ENCODE measurements around the gene IL34. TPM values are rescaled to one million over a fixed set of nuclear protein-coding genes. Genes with fewer than 3 reads are reported as not detected.

The IL34 gene
- polyA plus RNA-seq, 1 of the 3 experiments (the other 2 are of a cell fraction) = 0.18 TPM

DNA sequence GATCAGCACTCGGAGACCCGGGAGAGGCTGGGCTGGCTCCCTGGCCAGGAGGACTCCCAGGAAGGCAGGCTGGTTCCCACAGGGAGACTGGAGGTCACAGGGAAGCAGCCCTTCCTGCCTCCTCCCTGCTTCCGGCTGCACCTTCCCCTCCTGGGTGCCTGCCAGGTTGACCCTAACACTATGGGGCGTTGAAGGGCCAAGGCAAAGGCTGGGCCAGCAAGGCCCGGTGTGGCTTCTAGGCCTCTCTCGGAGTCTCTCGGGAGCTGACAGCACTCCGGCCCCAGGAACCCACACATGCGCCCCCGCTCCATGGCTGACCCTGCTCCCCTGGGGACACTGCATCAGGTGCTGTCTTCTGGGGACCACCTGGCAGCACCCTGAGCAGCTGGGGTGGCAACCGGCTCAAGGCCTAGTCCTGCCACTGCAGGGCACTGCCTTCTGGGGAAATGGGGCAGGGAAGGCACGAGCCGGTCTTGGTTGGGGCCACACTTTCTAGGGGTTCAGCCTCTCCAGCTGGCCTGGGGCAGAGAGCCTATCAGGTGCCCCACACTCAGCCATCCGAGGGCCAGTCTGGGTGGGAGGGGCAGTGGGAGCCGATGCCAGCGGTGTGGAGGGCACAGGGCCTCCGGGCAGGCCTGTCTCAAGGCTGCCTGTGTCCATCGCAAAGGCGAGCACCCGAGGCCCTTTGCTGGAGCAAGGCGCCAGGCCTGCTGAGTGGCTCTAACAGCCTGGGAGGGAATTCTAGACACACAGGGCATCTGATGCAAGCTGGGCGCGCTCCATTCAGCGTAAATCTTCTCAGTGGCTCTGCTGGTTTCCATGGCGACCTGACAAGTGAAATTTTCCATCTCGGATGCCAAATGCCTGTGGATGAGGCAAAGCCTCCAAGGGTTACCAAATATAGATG lies 45.1 kb downstream of the IL34 start:
- WGBS (ENCODE audit: low lambda C conversion rate) = 48% methylated on average over 8 of the region's 26 CpGs
- Histone ChIP-seq H3K36me3 (replicated peaks in 1 of 2; ENCODE audit: control insufficient read depth in 1 of 2, insufficient read depth in 2 of 2, low read length in 1 of 2) (no peaks in the 10 kb centered on the region), H3K4me3 (ENCODE audit: low read depth in 2 of 2, low read length in 1 of 2) (no peak overlapping the region), H3K4me2 (peak overlapping the region; percentile 74; the same call in 1 of the 2 replicates), H3F3A (replicated peaks; ENCODE audit: insufficient read depth) (peaks cover 12% of the 10 kb centered on the region), H3K9ac (peak overlapping the region; percentile 81), H2AFZ (ENCODE audit: low read depth) (no peak overlapping the region; the same call in 1 of the 2 replicates), H3K79me2 (ENCODE audit: insufficient read depth) (no peaks in the 10 kb centered on the region), H3K9me2 (no peaks in the 10 kb centered on the region), H3K4me1 (ENCODE audit: control insufficient read depth in 1 of 2, insufficient read depth in 2 of 2, low read depth in 1 of 2, low read length in 1 of 2) (peaks cover 70 to 100% of the 10 kb centered on the region in 2 experiments), H3K9me3 (no peaks in the 10 kb centered on the region), H3K27me3 (ENCODE audit: insufficient read depth) (no peaks in the 10 kb centered on the region), H3K27ac (ENCODE audit: low read depth in 2 of 2, low read length in 1 of 2) (peak overlapping the region; percentile 88 to 98), H4K20me1 (ENCODE audit: insufficient read depth) (no peaks in the 10 kb centered on the region)
- POLR2A ChIA-PET = interaction anchor here (0.7 to 1.6 kb wide), 3 partner anchors 12 to 929 kb away, joined by 3 to 4 read pairs (median 4); no protein-coding TSS in a partner anchor
- peak; percentile 86 for DNase-seq
- CTCF ChIA-PET = interaction anchor here (1.0 to 2.4 kb wide), 6 partner anchors 23 to 80 kb away, joined by 3 to 12 read pairs (median 6); no protein-coding TSS in a partner anchor
- no peak for TF ChIP-seq NRF1 (IDR thresholded peaks at IDR 0.05; ENCODE audit: low read depth, low read length)
- no peak for TF ChIP-seq YY1 (IDR thresholded peaks at IDR 0.05; ENCODE audit: low read depth)
- 0 out of 2 replicates have a peak, but pooled peaks have one; percentile 70 for TF ChIP-seq MEF2A (IDR thresholded peaks at IDR 0.05; ENCODE audit: borderline replicate concordance, low read depth)
- TF ChIP-seq, protein P1, sequence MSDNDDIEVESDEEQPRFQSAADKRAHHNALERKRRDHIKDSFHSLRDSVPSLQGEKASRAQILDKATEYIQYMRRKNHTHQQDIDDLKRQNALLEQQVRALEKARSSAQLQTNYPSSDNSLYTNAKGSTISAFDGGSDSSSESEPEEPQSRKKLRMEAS (IDR thresholded peaks at IDR 0.05; ENCODE audit: low read depth) = peak; percentile 75
- TF ChIP-seq GATA2 (CRISPR knock-in tag; IDR thresholded peaks at IDR 0.05) = no peak
- TF ChIP-seq MXI1 (IDR thresholded peaks at IDR 0.05; ENCODE audit: low read depth, low read length) = no peak
- TF ChIP-seq POLR2AphosphoS5 (IDR thresholded peaks at IDR 0.05; ENCODE audit: low read depth, low read length) = peak; percentile 48; the same call in 1 of the 2 replicates
- TF ChIP-seq TAF1 (IDR thresholded peaks at IDR 0.05; ENCODE audit: borderline replicate concordance, low read depth, low read length) = no peak
- TF ChIP-seq GABPA (IDR thresholded peaks at IDR 0.05; ENCODE audit: low read depth) = no peak
- TF ChIP-seq RFX5 (IDR thresholded peaks at IDR 0.05; ENCODE audit: low read length) = no peak
- TF ChIP-seq FOXM1 (IDR thresholded peaks at IDR 0.05; ENCODE audit: low read depth) = no peak
- TF ChIP-seq FOXJ3 (CRISPR knock-in tag; IDR thresholded peaks at IDR 0.05) = no peak; the same call in 1 of the 2 replicates
- peak; percentile 44; the same call in 1 of the 2 replicates for TF ChIP-seq SIN3A (IDR thresholded peaks at IDR 0.05; ENCODE audit: borderline replicate concordance, low read depth, low read length)
- TF ChIP-seq, protein P2, sequence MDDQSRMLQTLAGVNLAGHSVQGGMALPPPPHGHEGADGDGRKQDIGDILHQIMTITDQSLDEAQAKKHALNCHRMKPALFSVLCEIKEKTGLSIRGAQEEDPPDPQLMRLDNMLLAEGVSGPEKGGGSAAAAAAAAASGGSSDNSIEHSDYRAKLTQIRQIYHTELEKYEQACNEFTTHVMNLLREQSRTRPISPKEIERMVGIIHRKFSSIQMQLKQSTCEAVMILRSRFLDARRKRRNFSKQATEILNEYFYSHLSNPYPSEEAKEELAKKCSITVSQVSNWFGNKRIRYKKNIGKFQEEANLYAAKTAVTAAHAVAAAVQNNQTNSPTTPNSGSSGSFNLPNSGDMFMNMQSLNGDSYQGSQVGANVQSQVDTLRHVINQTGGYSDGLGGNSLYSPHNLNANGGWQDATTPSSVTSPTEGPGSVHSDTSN (IDR thresholded peaks at IDR 0.05) = peak; percentile 79
- TF ChIP-seq TCF12 (IDR thresholded peaks at IDR 0.05) = peak; percentile 57
- TF ChIP-seq RCOR1 (IDR thresholded peaks at IDR 0.05; ENCODE audit: low read length) = peak; percentile 42; the same call in 1 of the 2 replicates
- TF ChIP-seq NFIC (IDR thresholded peaks at IDR 0.05; ENCODE audit: borderline replicate concordance) = peak; percentile 78
- peak; percentile 15 to 43; a peak in 2 of 4 replicates for TF ChIP-seq EP300 (IDR thresholded peaks at IDR 0.05; ENCODE audit: borderline replicate concordance in 1 of 2, low read depth in 1 of 2, low read length in 1 of 2)
- TF ChIP-seq TEAD4 (IDR thresholded peaks at IDR 0.05; ENCODE audit: borderline replicate concordance, insufficient read depth) = no peak
- 0 out of 2 replicates have a peak, but pooled peaks have one; percentile 12 for TF ChIP-seq FOSL2 (IDR thresholded peaks at IDR 0.05; ENCODE audit: borderline replicate concordance, low read depth)
- TF ChIP-seq, protein P3, sequence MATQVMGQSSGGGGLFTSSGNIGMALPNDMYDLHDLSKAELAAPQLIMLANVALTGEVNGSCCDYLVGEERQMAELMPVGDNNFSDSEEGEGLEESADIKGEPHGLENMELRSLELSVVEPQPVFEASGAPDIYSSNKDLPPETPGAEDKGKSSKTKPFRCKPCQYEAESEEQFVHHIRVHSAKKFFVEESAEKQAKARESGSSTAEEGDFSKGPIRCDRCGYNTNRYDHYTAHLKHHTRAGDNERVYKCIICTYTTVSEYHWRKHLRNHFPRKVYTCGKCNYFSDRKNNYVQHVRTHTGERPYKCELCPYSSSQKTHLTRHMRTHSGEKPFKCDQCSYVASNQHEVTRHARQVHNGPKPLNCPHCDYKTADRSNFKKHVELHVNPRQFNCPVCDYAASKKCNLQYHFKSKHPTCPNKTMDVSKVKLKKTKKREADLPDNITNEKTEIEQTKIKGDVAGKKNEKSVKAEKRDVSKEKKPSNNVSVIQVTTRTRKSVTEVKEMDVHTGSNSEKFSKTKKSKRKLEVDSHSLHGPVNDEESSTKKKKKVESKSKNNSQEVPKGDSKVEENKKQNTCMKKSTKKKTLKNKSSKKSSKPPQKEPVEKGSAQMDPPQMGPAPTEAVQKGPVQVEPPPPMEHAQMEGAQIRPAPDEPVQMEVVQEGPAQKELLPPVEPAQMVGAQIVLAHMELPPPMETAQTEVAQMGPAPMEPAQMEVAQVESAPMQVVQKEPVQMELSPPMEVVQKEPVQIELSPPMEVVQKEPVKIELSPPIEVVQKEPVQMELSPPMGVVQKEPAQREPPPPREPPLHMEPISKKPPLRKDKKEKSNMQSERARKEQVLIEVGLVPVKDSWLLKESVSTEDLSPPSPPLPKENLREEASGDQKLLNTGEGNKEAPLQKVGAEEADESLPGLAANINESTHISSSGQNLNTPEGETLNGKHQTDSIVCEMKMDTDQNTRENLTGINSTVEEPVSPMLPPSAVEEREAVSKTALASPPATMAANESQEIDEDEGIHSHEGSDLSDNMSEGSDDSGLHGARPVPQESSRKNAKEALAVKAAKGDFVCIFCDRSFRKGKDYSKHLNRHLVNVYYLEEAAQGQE (IDR thresholded peaks at IDR 0.05; ENCODE audit: low read depth, low read length) = no peak; the same call in 1 of the 2 replicates
- TF ChIP-seq, protein P4, sequence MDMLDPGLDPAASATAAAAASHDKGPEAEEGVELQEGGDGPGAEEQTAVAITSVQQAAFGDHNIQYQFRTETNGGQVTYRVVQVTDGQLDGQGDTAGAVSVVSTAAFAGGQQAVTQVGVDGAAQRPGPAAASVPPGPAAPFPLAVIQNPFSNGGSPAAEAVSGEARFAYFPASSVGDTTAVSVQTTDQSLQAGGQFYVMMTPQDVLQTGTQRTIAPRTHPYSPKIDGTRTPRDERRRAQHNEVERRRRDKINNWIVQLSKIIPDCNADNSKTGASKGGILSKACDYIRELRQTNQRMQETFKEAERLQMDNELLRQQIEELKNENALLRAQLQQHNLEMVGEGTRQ (IDR thresholded peaks at IDR 0.05; ENCODE audit: borderline replicate concordance, low read depth, low read length) = no peak
- TF ChIP-seq, protein P5, sequence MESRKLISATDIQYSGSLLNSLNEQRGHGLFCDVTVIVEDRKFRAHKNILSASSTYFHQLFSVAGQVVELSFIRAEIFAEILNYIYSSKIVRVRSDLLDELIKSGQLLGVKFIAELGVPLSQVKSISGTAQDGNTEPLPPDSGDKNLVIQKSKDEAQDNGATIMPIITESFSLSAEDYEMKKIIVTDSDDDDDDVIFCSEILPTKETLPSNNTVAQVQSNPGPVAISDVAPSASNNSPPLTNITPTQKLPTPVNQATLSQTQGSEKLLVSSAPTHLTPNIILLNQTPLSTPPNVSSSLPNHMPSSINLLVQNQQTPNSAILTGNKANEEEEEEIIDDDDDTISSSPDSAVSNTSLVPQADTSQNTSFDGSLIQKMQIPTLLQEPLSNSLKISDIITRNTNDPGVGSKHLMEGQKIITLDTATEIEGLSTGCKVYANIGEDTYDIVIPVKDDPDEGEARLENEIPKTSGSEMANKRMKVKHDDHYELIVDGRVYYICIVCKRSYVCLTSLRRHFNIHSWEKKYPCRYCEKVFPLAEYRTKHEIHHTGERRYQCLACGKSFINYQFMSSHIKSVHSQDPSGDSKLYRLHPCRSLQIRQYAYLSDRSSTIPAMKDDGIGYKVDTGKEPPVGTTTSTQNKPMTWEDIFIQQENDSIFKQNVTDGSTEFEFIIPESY (IDR thresholded peaks at IDR 0.05; ENCODE audit: borderline replicate concordance, low read depth) = no peak
- TF ChIP-seq CHD2 (IDR thresholded peaks at IDR 0.05; ENCODE audit: low read length, partially characterized antibody) = no peak

Data from SK-N-SH (cell line).